Thoracic aorta (tissue), 2 donors: ENCODE data around the gene HACL1. TPM values are rescaled to one million over a fixed set of nuclear protein-coding genes. Genes with fewer than 3 reads are reported as not detected.
"Not testable (repeated sequence)": the region's sequence is repeated elsewhere in the genome, so short reads cannot be mapped to it uniquely, and the experiment has no call there.

Source experiments
- ATAC-seq: fragments of 150-250 bp; one replicate; pipeline ENCODE4 v1.8.0; 2017; ENCODE audit warnings: low read depth; ENCODE audit not compliant: insufficient number of reproducible peaks, low FRiP score
- DNase-seq: peaks from one replicate; pipeline ENCODE4 v3.0.0-alpha.2; 2020; ENCODE audit warnings: low spot score
- H3K27ac ChIP-seq, 2 donors: fragments of 200-600 bp; sonication (generic); 1 replicate in 1 of 2; 2 replicates in 1 of 2; pipeline ENCODE4 v1.5.1; 2016; ENCODE audit warnings: mild to moderate bottlenecking in 2 of 2, moderate library complexity in 2 of 2
- H3K27me3 ChIP-seq: fragments of 200-600 bp; sonication (generic); replicated peaks from 2 replicates; pipeline ENCODE4 v1.6.0; 2016; ENCODE audit warnings: mild to moderate bottlenecking; ENCODE audit not compliant: insufficient read depth
- H3K36me3 ChIP-seq: fragments of 200-600 bp; sonication (generic); one replicate; pipeline ENCODE4 v1.5.1; 2016
- H3K4me1 ChIP-seq, 2 donors: fragments of 200-600 bp; sonication (generic); 1 replicate in 1 of 2; 2 replicates in 1 of 2; pipeline versions ENCODE4 v1.5.1 to v1.6.0; 2016; ENCODE audit warnings: low read depth in 2 of 2, mild to moderate bottlenecking in 1 of 2; ENCODE audit not compliant: control insufficient read depth in 1 of 2
- H3K4me3 ChIP-seq: fragments of 200-600 bp; sonication (generic); 2 replicates; pipeline ENCODE4 v1.5.1; 2016; ENCODE audit warnings: mild to moderate bottlenecking
- H3K9me3 ChIP-seq: fragments of 200-600 bp; sonication (generic); 2 replicates; pipeline ENCODE4 v1.5.1; 2016
- total RNA-seq, 2 donors: library from RNA; depleted of rRNA; stranded (reverse); fragments of >200 nt; gene quantifications; one replicate each; pipeline versions ENCODE4 v1.1.0 to v1.2.3, GENCODE V29; 2016
- TF ChIP-seq, protein P1 (sequence below): fragments of 200-600 bp; sonication (generic); IDR thresholded peaks from one replicate; pipeline ENCODE4 v1.5.1; 2019; ENCODE audit warnings: antibody characterized with exemption

Gene HACL1
- total RNA-seq, 2 donors from 2014 or later, result 14.5 to 21.6 TPM

DNA sequence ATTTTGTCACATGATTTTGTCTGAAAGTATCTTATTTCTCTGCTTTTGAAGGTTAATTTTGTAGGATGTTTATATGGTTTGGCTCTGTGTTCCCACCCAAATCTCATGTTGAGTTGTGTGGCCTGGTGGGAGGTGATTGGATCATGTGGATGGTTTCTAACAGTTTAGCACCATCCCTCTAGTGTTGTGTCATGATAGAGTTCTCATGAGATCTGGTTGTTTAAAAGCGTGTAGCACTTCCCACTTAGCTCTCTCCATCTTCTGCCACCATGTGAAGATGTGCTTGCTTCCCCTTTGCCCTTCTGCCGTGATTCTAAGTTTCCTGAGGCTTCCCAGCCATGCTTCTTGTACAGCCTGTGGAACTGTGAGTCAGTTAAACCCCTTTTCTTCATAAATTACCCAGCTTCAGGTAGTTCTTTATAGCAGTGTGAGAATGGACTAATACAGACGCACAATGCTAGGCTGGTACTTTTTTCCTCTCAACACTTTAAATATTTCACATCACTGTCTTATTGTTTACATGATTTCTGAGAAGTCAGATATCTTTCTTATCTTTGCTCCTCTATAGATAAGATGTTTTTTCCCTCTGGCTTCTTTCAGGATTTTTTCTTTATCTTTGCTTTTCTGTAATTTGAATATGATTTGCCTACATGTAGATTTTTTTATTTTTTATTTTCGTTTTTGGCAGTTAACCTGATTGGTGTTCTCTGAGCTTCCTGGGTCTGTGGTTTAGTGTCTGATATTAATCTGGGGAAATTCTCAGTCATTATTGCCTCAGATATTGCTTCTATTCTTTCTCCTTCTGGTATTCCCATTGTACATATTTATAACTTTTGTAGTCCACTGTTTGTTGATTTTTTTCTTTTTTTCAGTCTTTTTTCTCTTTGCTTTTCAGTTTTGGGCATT lies 22.4 kb upstream of the HACL1 start:
- ATAC-seq, result no peak
- no peak for DNase-seq

DNA sequence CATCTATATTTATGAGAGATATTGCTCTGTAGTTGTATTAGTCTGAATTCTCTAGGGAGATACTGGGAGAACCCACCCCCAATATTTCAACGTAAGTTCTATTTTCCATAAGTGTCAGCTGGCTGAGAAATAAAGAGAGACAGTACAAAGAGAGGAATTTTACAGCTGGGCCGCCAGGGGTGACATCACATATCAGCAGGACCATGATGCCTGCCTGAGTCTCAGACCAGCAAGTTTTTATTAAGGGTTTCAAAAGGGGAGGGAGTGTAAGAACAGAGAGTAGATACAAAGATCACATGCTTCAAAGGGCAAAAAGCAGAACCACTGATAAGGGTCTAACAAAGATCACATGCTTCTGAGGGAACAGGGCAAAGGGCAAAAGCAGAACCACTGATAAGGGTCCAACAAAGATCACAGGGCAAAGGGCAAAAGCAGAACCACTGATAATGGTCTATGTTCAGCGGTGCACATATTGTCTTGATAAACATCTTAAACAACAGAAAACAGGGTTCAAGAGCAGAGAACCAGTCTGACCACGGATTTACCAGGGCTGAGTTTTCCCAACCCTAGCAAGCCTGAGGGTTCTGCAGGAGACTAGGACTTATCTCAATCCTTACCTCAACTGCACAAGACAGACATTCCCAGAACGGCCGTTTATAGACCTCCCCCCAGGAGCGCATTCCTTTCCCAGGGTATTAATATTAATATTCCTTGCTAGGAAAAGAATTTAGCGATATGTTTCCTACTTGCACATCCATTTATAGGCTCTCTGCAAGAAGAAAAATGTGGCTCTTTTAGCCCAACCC lies 18.5 kb upstream of the HACL1 start:
- H3K9me3 ChIP-seq, result peaks cover 12% of the 10 kb centered on the region
- H3K4me1 ChIP-seq, H3K27me3 ChIP-seq, ATAC-seq, H3K36me3 ChIP-seq, H3K4me3 ChIP-seq, H3K27ac ChIP-seq, DNase-seq: not testable (repeated sequence)

More for the DNA sequence above, 22.4 kb upstream of the HACL1 start:
- no peak overlapping the region for H3K4me3 ChIP-seq
- no peaks in the 10 kb centered on the region for H3K36me3 ChIP-seq
- peaks cover 12% of the 10 kb centered on the region for H3K9me3 ChIP-seq
- H3K27me3 ChIP-seq, result no peaks in the 10 kb centered on the region
- TF ChIP-seq, protein P1, sequence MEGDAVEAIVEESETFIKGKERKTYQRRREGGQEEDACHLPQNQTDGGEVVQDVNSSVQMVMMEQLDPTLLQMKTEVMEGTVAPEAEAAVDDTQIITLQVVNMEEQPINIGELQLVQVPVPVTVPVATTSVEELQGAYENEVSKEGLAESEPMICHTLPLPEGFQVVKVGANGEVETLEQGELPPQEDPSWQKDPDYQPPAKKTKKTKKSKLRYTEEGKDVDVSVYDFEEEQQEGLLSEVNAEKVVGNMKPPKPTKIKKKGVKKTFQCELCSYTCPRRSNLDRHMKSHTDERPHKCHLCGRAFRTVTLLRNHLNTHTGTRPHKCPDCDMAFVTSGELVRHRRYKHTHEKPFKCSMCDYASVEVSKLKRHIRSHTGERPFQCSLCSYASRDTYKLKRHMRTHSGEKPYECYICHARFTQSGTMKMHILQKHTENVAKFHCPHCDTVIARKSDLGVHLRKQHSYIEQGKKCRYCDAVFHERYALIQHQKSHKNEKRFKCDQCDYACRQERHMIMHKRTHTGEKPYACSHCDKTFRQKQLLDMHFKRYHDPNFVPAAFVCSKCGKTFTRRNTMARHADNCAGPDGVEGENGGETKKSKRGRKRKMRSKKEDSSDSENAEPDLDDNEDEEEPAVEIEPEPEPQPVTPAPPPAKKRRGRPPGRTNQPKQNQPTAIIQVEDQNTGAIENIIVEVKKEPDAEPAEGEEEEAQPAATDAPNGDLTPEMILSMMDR, result no peak
- no peak overlapping the region for H3K27ac ChIP-seq
- H3K4me1 ChIP-seq, result no peaks in the 10 kb centered on the region

DNA sequence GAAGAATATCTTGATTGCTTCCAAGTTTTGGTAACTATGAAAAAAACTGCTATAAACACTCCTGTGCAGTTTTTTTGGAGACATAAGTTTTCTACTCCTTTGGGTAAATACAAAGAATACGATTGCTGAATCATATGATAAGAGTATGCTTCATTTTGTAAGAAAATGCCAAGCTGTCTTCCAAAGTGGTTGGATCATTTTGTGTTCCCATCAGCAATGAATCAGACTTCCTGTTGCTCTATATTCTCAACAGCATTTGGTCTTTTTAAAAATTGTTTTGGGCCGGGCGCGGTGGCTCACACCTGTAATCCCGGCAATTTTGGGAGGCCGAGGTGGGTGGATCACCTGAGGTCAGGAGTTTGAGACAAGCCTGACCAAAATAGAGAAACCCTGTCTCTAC lies 14.7 kb upstream of the HACL1 start:
- Histone ChIP-seq H3K27ac (no peak overlapping the region), H3K4me3 (no peak overlapping the region), H3K4me1 (peaks cover 0 to 13% of the 10 kb centered on the region in 2 donors), H3K36me3 (no peaks in the 10 kb centered on the region), H3K27me3 (no peaks in the 10 kb centered on the region), H3K9me3 (peaks cover 12% of the 10 kb centered on the region)
- ATAC-seq (no peak), DNase-seq (no peak)
- TF ChIP-seq, protein P1, result no peak

DNA sequence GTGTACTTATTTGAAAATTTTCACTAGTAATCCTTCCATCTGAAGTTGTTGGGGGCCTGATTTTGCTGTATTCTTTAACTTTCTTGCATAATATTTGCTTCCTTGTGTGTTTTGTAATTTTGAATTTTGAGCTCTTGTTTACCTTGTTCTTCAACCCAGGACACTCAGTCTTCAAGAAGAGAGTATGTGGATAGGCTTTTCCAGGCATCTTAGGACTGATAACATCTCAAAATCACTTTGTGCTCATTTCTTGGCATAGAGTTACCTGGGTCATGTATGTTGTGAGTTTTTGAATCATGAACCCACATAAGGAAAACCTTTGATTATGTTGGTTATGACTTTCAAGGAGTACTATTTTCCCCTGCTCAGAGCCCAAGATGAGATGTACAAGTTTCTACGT lies 13.6 kb upstream of the HACL1 start:
- TF ChIP-seq, protein P1, result no peak
- ATAC-seq (no peak), DNase-seq (no peak)
- Histone ChIP-seq H3K27me3 (no peaks in the 10 kb centered on the region), H3K9me3 (peaks cover 5% of the 10 kb centered on the region), H3K36me3 (no peaks in the 10 kb centered on the region), H3K27ac (no peak overlapping the region), H3K4me1 (peaks cover 0 to 15% of the 10 kb centered on the region in 2 donors), H3K4me3 (no peak overlapping the region)

DNA sequence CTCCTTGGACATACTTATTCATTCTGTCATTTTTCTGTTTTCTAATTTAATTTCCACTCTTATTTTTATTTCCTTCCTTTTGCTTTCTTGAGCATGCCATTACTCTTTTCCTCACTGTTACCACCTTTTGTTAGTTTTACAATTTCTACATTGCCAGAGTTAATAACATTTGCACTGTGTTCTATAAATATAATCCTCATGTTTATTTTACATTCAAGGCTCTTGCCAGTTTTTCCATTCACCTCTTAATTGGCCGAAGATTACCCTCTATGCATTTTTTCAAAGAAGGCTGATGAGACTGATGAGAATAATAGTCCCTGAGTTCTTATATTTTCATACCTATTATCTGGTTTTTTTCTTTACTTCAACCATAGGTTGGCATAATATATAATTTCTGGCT lies 10.6 kb upstream of the HACL1 start:
- Histone ChIP-seq H3K4me1 (peaks cover 0 to 15% of the 10 kb centered on the region in 2 donors), H3K27ac (no peak overlapping the region), H3K4me3 (no peak overlapping the region), H3K27me3 (no peaks in the 10 kb centered on the region), H3K36me3 (no peaks in the 10 kb centered on the region), H3K9me3 (no peaks in the 10 kb centered on the region)
- TF ChIP-seq, protein P1, result no peak
- ATAC-seq, result no peak
- DNase-seq, result no peak
